Activated CD4-positive, alpha-beta T cell treated with anti-CD3 and anti-CD28 coated beads, Interleukin-2, amount 50 U/mL, for 1 hour (primary cell): Measurements from ENCODE around the gene NACC1.

Source experiments
- DNase-seq: peaks from one replicate; pipeline ENCODE4 v3.0.0-alpha.2; 2020

NACC1 gene

GRCh38 chr19:13089139-13089856 lies 28.8 kb upstream of the NACC1 start:
- peak; percentile 31 for DNase-seq

DNA sequence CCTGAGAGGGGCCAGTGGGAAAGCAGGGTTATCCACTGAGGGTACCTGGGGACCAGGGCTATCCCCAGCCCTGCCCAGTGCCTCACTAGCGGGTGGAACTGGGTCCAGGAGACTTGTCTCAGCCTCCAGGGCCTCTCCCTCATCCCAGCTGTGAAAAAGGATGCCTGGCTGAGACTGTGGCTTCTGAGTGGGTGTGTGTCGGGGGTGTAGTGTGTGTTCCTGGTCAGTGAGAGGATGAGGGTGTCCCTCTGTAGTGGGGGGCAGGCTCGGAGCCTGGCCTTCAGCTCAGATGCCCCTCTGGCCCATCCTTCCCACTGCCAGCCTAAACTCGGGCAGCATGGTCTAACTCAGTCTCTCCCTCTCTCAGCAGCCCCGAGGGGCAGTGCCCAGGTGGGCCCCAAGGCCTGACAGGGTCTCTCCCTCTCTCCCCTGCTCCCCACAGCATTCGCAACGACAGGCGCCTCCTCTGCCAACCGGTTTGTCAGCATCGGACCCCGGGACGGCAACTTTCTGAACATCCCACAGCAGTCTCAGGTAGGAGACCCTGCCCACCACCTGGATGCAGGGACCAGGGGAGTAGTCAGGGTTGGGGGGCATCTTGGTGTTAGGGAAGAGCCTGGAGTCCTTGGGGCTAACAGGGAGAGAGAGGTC lies 28.1 kb upstream of the NACC1 start:
- DNase-seq, result no peak

GRCh38 chr19:13090511-13091231 lies 27.4 kb upstream of the NACC1 start:
- DNase-seq, result no peak

GRCh38 chr19:13091400-13092157 lies 26.5 kb upstream of the NACC1 start:
- no peak for DNase-seq

DNA sequence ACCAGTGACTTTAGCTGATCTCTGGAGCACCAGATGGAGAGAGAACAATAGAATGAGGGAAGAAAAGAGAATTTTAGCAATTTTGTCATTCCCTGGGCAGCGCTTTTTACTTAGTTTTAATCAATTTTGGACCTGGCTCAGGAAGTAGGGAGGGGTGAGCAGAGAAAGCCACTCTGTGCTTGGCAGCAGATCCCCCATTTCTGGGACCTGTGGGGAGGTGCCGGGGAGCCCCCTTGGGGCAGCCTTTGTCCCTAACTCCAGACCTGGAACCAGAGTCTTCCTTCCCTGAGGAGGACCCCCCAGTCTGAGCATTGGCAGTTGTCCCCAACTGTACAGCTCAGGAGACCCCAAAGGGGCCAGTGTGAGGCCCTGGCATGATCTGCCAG lies 25.9 kb upstream of the NACC1 start:
- no peak for DNase-seq

DNA sequence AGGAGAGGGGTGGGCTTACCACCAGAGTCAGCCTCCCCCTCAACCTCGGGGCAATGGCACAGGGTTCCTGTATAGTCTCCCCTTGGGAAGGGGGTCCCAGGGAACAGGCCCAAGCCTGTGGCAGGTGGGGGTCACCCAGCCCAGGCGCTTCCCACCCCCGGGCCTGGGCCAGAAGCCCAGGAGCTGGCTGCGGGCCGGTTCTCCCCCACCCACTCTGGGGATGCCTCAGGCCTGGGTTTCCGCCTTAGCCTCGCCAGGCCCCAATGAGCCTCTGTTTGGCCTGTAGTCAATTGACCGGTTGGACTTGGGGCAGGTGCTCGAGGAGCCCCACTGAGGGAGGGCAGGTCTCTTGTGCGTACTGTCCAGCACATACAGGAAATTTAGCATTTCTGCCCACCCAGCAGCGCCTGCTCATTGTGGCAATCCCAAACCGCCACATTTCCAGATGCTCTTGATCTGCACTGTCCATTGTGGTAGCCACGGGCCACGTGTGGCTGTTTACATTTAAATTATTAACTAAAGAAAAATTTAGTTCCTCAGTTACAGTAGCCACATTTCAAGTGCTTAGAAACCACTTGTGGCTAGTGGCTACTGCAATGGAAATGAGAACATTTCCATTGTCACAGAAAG lies 25.3 kb upstream of the NACC1 start:
- no peak for DNase-seq

DNA sequence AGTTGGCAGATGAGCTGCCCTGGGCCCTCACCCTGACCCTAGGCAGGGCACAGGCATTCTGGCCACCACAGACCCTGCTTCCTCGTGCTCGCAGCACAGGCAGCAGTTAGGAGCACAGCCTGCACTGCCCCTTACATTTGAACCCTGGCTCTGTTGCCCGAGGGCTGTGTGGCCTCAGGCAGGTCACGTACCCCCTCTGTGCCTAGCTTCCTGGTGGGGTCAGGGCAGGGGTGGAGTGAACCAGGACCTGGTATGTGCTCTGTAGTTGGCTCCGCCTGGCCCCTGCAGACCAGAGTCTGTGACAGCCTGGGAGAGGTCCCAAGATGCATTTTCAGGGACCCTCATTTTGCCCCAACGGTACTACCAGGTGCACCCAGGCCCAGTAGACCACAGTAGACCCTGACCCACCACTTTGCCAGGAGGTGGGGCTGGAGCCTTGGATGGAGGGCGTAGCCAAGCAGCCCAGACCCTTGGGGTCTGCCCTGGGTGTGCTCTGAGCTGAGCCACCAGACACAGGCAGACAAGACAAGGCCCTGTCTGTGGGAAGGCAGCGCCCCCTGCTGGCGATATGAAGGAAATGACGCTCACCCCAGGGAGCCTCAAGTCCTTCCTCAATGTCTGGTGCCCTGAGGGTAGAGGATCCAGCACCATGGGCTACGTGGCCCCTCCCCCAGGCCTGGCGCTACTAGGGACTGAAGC lies 24.5 kb upstream of the NACC1 start:
- DNase-seq, result peak; percentile 79

DNA sequence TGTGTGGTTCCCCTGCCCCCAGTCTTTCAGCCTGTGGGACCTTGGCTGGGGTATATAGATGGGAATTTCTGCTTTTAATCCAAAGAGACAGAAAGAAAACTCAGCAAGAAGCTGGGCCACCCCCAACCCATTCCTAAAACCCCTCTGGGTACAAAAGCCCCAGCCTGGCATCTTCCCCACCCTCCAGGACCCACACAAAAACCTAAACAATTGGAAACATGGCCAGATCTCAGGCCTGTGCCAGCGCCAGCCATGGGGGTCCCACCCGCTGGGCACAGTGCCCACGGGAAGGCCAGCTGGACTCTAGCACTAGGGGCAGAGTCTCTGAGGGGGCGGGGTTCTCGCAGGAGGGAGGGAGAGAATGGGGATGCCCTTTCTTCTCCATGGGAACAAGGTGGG lies 24.0 kb upstream of the NACC1 start:
- no peak for DNase-seq

DNA sequence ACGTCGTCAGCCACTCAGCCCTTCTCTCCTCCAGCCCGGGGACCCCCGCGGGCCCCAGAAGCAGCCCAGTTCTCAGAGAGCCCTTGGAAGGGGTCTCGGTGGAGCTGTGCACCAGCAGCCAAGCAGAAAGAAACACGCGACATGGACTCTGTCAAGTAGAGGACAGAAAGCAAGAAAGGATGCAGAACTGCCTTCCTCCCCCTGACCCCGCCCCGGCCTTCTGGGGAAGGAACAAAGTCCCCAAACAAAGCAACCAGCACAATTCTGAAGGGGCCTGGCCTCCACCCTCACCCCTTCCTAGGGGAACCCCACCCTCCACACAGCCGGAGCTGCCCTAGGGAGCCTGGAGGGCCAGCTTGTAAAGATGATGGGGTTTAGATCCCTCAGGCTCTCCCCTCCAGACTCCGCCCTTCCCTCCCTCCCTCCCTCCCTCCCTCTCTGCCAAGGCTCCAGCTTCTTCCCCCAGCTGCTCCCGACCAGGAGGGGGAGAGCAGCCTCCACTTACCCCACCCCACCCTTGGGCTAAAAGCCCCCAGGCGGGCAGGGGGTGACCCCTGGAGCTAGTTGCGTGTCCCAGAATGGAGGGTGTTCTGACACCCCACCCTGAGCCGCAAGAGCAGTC lies 23.2 kb upstream of the NACC1 start:
- DNase-seq, result no peak

- no peak for DNase-seq
Observed at GRCh38 chr19:13095393-13095784, 22.7 kb upstream of the NACC1 start.

- DNase-seq, result no peak
Observed at GRCh38 chr19:13095934-13096927, 21.8 kb upstream of the NACC1 start.

- no peak for DNase-seq
Observed at GRCh38 chr19:13097033-13097462, 21.0 kb upstream of the NACC1 start.

DNA sequence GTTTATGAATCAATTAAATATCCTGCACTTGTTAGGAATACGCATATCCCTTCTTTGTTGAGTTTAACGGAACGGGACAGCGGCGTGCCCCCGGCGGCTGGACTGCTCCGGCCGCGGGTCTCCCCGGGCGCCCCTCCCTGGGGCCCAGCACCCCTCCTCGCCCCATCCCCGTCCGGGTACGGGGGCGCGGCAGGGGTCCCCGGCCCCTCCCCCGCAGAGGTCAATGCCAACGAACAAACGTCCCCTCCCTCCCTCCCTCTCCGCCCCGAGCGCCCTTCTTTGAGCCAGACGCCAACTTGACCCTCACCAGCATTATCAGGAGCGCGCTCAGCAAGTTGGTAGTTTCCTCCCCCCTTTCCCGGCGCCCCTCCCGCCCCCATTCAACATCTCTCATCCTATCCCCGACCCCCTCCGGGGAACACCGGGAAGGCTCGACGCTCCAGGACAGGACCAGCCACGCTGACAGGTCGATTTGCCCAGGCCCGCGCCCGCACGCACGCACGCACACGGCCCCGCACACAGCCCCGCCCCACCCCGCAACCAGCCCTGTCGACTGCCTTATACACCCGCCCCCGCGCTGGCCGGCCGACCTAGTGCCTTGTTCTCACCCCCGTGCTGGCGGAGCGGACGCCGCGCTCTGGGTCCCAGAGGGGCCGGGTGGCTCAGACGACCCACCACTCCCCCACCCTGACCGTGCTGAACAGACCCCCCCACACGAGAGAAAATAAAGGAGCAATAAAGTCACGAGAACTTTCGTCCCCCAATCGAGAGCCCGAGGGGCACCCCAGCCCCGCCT lies 20.4 kb upstream of the NACC1 start:
- no peak for DNase-seq

GRCh38 chr19:13098277-13099072 lies 19.6 kb upstream of the NACC1 start:
- DNase-seq, result no peak

- peak; percentile 78 for DNase-seq
Observed at GRCh38 chr19:13099073-13099999, 18.7 kb upstream of the NACC1 start.

GRCh38 chr19:13100031-13100588 lies 18.0 kb upstream of the NACC1 start:
- DNase-seq, result peak; percentile 59
